GM12875 (cell line): Measurements from ENCODE around the gene ADGRB2.

Experiments
- H3K4me3 ChIP-seq: one replicate; pipeline ENCODE4 v1.5.1; 2011; ENCODE audit warnings: low read depth, low read length, control low read depth
- TF ChIP-seq, protein P1 (sequence below): IDR thresholded peaks from 2 replicates; pipeline ENCODE4 v1.5.1; 2011; ENCODE audit warnings: low read depth, mild to moderate bottlenecking, control low read depth, inconsistent platforms, low read length, moderate library complexity, borderline replicate concordance; ENCODE audit not compliant: insufficient read depth

ADGRB2 gene

DNA sequence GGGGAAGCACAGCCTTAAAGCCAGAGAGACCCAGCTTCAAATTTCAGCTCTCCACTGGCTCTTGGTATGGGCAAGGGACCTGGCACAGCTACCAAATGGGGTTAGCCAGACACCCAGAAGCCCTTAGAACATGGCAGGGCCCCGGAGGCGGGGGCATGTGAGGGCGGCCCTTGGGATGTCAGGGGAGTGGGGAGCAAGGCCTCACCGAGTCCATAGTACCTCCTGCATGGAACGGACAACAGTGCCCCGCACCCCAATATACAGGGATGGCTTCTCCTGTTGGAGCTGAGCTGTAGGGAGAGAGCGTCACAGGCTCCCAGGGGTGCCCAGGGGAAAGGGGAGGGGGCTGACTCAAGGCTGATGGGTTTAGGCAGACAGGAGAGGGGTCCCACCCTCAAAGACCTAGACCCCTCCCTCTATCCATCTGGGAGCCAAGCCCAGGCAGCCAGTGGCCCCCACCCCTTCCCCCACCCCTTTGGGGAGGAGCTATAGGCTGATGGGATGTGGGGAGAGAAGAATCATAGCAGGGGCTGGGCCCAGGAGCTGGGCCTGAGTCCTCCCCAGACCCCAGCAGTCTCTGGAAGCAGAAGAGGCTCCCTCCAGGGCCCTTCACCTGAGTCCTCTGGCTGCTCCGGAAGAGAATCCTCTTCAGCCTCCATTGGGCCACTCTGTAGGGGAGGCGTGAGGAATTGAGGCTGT lies 35.2 kb upstream of the ADGRB2 start:
- H3K4me3 ChIP-seq: no peak overlapping the region
- TF ChIP-seq, protein P1, sequence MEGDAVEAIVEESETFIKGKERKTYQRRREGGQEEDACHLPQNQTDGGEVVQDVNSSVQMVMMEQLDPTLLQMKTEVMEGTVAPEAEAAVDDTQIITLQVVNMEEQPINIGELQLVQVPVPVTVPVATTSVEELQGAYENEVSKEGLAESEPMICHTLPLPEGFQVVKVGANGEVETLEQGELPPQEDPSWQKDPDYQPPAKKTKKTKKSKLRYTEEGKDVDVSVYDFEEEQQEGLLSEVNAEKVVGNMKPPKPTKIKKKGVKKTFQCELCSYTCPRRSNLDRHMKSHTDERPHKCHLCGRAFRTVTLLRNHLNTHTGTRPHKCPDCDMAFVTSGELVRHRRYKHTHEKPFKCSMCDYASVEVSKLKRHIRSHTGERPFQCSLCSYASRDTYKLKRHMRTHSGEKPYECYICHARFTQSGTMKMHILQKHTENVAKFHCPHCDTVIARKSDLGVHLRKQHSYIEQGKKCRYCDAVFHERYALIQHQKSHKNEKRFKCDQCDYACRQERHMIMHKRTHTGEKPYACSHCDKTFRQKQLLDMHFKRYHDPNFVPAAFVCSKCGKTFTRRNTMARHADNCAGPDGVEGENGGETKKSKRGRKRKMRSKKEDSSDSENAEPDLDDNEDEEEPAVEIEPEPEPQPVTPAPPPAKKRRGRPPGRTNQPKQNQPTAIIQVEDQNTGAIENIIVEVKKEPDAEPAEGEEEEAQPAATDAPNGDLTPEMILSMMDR: no peak

DNA sequence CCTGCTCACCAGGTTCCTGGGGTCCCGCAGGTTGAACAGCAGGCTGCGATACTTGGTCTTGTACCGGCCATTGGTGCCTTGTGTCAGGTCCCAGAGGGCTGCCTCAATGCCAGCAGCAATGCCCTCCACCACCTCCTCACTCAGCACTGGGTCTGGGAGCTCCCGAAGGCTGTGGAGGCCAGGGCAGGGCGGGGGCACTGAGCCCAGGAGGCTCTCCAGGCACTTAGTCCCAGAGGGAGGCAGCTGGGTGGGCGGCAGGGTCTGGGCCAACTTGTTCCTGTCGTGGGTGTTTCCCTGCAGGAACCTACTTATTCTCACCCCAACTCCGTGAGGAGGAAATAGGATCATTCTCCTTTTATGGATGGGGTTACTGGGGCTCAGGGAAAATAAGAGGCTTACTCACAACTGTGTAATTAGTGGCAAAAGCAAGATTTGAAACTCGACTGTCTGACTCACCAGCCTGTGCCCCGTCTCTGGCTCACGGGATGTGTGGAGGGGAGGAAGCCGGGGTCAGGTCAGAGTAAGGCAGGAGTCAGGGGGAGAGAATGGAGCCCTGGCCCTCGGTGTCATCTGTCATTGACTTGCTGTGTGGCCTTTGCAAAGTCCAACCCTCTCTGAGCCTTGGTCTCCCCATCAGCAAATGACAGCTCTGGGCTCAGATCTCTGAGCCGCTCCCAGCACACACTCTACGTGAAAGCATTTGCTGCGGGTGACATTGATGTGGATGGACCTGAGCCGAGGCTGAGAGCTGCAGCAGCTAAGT lies 34.5 kb upstream of the ADGRB2 start:
- H3K4me3 ChIP-seq: no peak overlapping the region
- TF ChIP-seq, protein P1: no peak

DNA sequence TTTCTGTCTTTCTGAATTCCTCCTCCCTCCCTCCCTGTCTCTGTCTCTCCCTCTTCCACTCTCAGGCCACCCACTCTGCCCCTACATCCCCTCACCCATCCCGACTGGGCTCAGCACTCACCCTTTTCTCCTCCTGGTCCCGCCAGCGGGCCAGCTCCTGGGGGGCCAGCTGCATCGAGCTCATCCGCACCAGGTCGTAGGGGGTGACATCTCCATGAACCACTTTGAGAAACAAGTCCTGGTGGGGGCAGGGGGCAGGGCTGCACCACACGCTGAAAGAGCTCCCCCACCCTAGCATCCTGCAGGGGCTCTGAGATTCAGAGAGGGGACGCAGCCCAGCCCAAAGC lies 33.9 kb upstream of the ADGRB2 start:
- no peak overlapping the region for H3K4me3 ChIP-seq
- TF ChIP-seq, protein P1: no peak

DNA sequence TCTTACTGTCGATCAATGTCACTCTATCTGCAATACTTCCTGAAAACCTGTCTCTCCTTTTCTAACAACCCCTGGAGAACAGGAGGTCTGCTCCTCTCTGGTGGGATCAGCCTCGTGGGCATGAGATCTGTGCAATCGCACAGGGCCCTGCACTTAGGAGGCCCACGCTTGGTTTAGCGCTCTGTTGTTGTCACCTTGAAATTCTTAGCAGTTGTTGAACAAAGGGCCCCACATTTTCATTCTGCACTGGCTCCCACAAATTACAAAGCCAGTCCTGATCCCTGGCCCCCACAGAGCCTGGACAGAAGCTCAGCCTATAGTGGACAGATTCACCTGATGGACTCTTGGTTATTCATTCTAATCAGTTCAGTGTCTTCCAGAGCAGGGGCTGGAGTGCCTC lies 33.1 kb upstream of the ADGRB2 start:
- no peak overlapping the region for H3K4me3 ChIP-seq
- TF ChIP-seq, protein P1: no peak

DNA sequence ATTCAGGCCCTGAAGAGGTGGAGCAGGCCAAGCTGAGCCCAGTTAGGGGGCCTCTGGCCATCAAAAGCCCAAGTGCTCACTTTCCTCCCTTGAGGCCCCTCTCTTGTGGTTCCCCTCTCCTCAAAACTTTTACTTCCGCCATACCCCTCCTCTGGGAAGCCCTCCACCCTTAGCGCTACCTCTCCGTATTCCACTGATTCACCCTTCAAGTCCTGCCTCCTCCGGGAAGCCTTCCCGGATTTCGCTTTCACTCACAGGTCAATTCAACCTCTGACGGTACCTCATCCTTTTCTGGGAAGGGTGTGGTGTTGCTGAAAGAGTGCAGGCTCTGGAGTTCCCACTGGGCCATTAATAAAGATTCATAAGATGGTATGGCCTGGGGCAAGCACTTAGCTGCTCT lies 32.6 kb upstream of the ADGRB2 start:
- no peak overlapping the region for H3K4me3 ChIP-seq
- TF ChIP-seq, protein P1: no peak

DNA sequence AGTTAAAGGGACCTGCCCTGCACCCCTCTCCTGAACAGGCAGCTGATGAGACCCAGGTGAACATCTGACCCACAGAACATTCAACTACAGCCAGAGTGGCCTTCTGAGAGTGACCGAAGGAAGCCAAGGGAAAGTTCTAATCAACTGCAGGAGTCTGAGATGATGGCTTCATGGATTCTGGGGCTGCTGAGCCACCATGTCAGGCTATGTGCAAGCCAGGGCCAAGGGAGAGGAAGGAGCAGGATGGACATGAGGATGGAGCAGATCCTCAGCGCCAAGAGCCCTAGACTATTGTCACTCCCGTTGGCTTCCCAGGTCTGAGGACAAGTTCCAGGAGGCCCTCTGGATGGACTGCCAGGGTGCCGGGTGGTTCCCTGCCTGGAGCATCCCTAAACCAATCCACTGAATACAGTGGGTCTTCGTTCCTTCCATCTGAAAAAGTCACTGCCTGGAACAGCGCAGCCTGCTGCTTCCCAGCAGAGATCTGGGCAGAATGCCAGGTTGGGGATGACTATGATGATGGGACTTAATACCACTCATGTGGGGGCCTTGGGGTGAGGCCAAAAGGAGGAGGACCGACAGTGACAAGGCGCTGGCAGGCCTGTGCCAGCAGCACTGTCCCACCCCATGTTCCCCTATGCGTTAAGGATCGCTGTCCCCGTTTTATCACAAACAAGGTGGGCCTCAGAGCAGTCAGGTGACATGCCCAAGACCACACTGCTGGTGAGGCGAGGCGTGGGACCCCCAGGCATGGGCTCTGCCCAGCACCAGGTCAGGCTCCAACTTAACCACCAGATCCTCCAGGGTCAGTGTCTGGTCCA lies 31.9 kb upstream of the ADGRB2 start:
- TF ChIP-seq, protein P1: no peak
- H3K4me3 ChIP-seq: no peak overlapping the region
